ENCODE results near the gene NUFIP2.
"Not testable (repeated sequence)": the region's sequence is repeated elsewhere in the genome, so short reads cannot be mapped to it uniquely, and the experiment has no call there.

NUFIP2 gene

DNA sequence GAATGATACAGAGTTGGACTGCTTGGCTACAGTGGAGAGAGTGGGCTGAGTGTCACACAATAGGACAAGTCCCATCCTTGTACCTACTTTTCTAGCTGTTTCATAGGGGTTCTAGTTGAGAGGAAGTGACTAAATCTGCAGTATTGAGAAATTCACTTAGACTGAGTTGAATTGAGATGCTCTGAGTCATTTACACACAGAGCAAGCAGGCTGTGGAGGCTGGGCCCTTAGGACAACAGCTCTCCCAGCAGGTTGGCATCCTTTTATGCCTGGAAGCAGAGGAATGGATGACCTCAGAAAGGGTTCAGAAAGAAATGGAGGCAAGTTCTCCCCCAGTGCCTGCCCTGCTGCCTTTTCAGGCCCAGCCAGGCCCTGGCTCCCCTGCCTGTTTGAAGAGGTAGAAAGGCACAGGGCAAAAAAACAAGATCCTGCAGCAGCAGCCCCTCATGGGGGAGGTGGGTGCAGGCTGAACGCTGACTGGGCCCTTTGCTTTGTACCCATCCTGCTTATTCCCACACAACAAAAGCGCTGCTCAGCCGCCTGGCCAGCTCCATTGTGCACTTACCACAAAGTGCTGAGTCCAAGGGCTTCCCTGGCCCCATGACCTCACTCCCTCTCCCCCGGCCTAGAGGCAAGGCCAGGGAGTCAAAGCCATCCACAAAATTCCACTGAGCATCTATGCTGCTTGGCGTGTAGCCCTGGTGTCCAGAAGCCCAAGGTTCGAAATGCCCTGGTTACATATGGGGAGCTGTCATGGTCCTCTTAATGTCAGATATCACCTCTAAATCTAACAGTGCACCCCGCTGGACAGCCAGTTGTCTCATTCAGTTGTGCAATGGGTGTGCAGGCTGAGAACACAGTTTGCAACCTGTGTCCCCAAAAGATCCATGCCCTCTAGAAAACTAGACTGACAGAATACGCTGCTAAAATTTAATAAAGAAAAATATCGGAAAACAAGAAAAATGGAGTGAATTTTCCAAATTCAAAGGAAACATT is 52.7 kb downstream of the NUFIP2 start:
- peak overlapping the region; percentile 18 for H2AFZ ChIP-seq (ENCODE audit: low read depth, low read length)
- peak overlapping the region; percentile 9 for H3K4me3 ChIP-seq (ENCODE audit: low read length)
- H3K27me3 ChIP-seq (ENCODE audit: insufficient read depth, low read length): no peaks in the 10 kb centered on the region
- no peaks in the 10 kb centered on the region for H3K9me3 ChIP-seq (ENCODE audit: low read length)
- peaks cover 23% of the 10 kb centered on the region for H3K4me1 ChIP-seq (ENCODE audit: insufficient read depth, low read length)
- H3K36me3 ChIP-seq (ENCODE audit: insufficient read depth, low read length): no peaks in the 10 kb centered on the region

DNA sequence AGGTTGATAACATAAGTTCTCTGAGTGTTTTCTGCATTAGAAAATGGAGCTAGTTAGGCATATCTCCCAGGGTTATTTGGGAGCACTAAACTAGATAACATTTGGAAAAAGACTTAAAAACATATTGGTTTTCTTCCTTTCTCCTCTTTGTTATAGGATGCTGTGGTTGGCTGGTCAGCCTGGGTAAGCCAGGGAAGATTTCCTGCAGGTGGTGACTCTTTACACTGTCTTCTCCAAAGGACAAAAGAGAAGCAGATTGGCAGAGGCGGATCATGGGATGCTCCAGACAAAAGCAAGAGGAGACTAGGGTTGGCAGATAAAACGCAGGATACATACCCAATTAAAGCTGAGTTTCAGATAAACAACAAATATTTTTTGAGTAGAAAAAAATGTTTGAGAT is 53.5 kb downstream of the NUFIP2 start:
- no peaks in the 10 kb centered on the region for H3K27me3 ChIP-seq (ENCODE audit: insufficient read depth, low read length)
- H3K4me3 ChIP-seq (ENCODE audit: low read length): peak overlapping the region; percentile 9
- H2AFZ ChIP-seq (ENCODE audit: low read depth, low read length): peak overlapping the region; percentile 68
- no peaks in the 10 kb centered on the region for H3K36me3 ChIP-seq (ENCODE audit: insufficient read depth, low read length)
- H3K9me3 ChIP-seq (ENCODE audit: low read length): no peaks in the 10 kb centered on the region
- H3K4me1 ChIP-seq (ENCODE audit: insufficient read depth, low read length): peaks cover 21% of the 10 kb centered on the region

DNA sequence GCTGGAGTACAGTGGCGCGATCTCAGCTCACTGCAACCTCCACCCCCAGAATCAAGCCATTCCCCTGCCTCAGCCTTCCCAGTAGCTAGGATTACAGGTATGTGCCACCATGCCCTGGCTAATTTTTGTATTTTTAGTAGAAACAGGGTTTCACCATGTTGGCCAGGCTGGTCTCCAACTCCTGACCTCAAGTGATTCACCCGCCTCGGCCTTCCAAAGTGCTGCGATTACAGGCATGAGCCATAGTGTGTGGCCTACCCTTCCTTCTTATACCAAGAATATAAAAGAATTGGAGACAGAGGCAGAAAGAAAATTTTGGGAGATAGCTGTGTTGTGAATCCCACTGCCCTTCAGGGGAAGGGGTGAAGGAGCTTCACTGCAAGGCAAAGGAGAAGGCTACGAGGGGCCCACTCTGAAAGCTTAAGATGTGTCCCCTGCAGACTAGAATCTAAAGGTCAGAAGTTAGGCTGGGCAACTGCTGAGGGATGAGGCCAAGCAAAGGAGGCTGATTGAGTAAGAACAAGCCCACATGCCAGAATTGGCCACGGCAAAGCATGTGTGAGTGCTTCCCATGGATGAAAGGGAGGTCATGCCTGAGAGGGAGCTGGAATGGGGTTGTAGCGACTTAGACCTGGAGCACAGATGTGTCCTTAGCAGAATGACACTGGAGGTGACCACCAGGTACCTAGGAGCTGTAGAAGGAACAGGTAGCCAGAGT is 55.7 kb downstream of the NUFIP2 start:
- no peaks in the 10 kb centered on the region for H3K27me3 ChIP-seq (ENCODE audit: insufficient read depth, low read length)
- H2AFZ ChIP-seq (ENCODE audit: low read depth, low read length): no peak overlapping the region
- no peaks in the 10 kb centered on the region for H3K9me3 ChIP-seq (ENCODE audit: low read length)
- no peaks in the 10 kb centered on the region for H3K36me3 ChIP-seq (ENCODE audit: insufficient read depth, low read length)
- H3K4me3 ChIP-seq (ENCODE audit: low read length): no peak overlapping the region
- peaks cover 21% of the 10 kb centered on the region for H3K4me1 ChIP-seq (ENCODE audit: insufficient read depth, low read length)

DNA sequence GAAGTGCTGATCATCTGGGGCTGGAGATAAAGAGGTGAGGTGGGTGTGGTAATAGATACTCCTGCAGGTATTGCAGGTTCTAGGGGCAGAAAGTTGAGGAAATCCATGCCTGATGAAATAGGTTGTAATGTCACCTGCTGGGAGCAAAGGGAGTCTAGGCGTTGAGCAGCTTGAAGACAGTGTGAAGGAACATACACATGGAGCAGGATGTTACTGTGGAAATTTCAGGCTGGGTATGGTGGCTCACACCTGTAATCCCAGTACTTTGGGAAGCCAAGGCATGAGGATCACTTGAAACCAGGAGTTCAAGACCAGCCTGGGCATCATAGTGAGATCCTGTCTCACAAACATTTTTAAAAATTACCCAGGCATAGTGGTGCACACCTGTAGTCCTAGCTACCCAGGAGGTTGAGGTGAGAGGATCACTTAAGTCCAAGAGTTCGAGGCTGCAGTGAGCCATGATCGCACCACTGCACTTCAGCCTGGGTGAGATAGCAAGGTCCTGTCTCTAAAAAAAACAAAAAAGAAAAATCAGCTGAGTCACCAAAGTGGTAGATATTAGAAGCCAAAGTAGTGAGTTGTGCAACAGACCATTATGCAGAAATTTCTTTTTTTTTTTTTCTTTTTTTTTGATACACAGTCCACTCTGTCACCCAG is 56.3 kb downstream of the NUFIP2 start:
- peaks cover 21% of the 10 kb centered on the region for H3K4me1 ChIP-seq (ENCODE audit: insufficient read depth, low read length)
- H3K9me3 ChIP-seq (ENCODE audit: low read length): no peaks in the 10 kb centered on the region
- H2AFZ ChIP-seq (ENCODE audit: low read depth, low read length): no peak overlapping the region
- no peaks in the 10 kb centered on the region for H3K27me3 ChIP-seq (ENCODE audit: insufficient read depth, low read length)
- no peak overlapping the region for H3K4me3 ChIP-seq (ENCODE audit: low read length)
- H3K36me3 ChIP-seq (ENCODE audit: insufficient read depth, low read length): no peaks in the 10 kb centered on the region

DNA sequence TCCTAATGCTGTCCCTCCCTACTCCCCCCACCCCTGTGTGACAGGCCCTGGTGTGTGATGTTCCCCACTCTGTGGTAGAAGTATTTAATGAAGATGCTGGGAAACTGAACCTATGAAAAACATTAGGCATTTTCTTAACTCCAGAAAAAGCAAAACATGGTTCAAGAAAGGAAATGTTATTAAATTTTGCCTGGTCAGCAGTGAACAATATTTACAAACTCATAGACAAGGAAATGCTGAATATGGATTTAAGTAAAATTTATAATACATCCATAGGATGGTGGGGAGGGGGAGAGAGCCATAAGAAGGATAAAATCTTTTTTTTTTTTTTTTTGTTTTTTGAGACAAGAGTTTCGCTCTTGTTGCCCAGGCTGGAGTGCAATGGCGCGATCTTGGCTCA is 58.0 kb downstream of the NUFIP2 start:
- no peaks in the 10 kb centered on the region for H3K27me3 ChIP-seq (ENCODE audit: insufficient read depth, low read length)
- H3K4me3 ChIP-seq (ENCODE audit: low read length): no peak overlapping the region
- no peaks in the 10 kb centered on the region for H3K36me3 ChIP-seq (ENCODE audit: insufficient read depth, low read length)
- H2AFZ ChIP-seq (ENCODE audit: low read depth, low read length): no peak overlapping the region
- peaks cover 11% of the 10 kb centered on the region for H3K4me1 ChIP-seq (ENCODE audit: insufficient read depth, low read length)
- H3K9me3 ChIP-seq (ENCODE audit: low read length): no peaks in the 10 kb centered on the region

DNA sequence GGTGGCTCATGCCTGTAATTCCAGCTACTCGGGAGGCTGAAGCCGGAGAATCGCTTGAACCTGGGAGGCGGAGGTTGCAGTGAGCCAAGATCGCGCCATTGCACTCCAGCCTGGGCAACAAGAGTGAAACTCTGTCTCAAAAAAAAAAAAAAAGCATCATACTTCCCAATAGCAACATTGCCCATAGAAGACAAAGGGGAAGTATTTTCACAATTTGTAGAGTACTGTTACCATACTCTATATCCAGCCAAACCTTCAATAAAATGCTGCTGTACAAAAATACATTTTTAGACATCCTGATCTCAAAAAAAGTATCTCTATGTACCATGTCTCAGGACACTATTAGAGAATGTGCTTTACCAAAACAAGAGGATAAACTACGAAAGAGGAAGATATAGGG is 59.0 kb downstream of the NUFIP2 start:
- not testable (repeated sequence) for H3K4me1 ChIP-seq (ENCODE audit: insufficient read depth, low read length); H3K4me3 ChIP-seq (ENCODE audit: low read length); H3K9me3 ChIP-seq (ENCODE audit: low read length); H2AFZ ChIP-seq (ENCODE audit: low read depth, low read length); H3K36me3 ChIP-seq (ENCODE audit: insufficient read depth, low read length); H3K27me3 ChIP-seq (ENCODE audit: insufficient read depth, low read length)

DNA sequence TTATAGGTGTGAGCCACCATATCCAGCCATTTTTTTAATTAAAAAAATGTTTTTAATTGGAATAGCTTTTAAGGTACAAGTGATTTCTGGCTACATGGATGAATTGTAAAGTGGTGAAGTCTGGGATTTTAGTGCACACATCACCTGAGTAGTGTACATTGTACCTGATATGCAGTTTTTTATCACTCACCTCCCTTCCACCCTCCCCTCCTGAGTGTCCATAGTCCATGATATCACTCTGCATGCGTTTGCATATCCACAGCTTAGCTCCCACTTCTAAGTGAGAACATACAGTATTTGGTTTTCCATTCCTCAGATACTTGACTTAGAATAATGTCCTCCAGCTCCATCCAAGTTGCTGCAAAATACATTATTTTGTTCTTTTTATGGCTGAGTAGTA is 60.6 kb downstream of the NUFIP2 start:
- Histone ChIP-seq H2AFZ (ENCODE audit: low read depth, low read length) (no peak overlapping the region), H3K27me3 (ENCODE audit: insufficient read depth, low read length) (no peaks in the 10 kb centered on the region), H3K36me3 (ENCODE audit: insufficient read depth, low read length) (no peaks in the 10 kb centered on the region), H3K9me3 (ENCODE audit: low read length) (peaks cover 2% of the 10 kb centered on the region), H3K4me1 (ENCODE audit: insufficient read depth, low read length) (peaks cover under 1% of the 10 kb centered on the region), H3K4me3 (ENCODE audit: low read length) (no peak overlapping the region)

DNA sequence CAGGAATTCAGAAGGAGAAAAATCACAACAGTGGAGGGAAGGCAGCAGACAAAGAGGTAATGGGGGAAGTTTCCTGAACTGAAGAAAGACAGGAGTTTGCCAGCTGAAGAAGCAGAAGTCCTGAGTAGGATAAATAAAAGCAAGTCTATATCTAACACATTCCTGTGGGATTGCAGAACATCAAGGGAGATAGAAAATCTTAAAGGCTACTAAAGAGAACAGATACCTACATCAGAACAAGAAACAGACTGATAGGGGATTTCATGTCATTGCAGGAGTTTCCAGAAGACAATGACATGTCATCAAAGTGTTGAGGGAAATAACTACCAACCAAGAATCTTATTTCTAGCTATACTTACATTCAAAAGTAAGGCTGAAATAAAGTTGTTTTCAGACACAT is 68.6 kb downstream of the NUFIP2 start:
- no peaks in the 10 kb centered on the region for H3K36me3 ChIP-seq (ENCODE audit: insufficient read depth, low read length)
- no peaks in the 10 kb centered on the region for H3K27me3 ChIP-seq (ENCODE audit: insufficient read depth, low read length)
- no peak overlapping the region for H3K4me3 ChIP-seq (ENCODE audit: low read length)
- peaks cover 2% of the 10 kb centered on the region for H3K9me3 ChIP-seq (ENCODE audit: low read length)
- no peak overlapping the region for H2AFZ ChIP-seq (ENCODE audit: low read depth, low read length)
- H3K4me1 ChIP-seq (ENCODE audit: insufficient read depth, low read length): no peaks in the 10 kb centered on the region

DNA sequence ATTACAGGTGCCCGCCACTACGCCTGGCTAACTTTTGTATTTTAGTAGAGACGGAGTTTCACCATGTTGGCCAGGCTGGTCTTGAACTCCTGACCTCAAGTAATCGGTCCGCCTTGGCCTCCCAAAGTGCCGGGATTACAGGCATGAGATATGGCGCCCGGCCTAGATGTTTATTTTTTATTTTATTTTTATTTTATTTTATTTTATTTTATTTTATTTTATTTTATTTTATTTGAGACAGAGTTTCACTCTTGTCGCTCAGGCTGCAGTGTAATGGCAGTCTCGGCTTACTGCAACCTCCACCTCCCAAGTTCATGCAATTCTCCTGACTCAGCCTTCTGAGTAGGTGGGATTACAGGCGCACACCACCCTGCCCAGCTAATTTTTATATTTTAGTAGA is 72.6 kb downstream of the NUFIP2 start:
- not testable (repeated sequence) for H2AFZ ChIP-seq (ENCODE audit: low read depth, low read length); H3K36me3 ChIP-seq (ENCODE audit: insufficient read depth, low read length); H3K27me3 ChIP-seq (ENCODE audit: insufficient read depth, low read length); H3K4me3 ChIP-seq (ENCODE audit: low read length); H3K9me3 ChIP-seq (ENCODE audit: low read length); H3K4me1 ChIP-seq (ENCODE audit: insufficient read depth, low read length)

DNA sequence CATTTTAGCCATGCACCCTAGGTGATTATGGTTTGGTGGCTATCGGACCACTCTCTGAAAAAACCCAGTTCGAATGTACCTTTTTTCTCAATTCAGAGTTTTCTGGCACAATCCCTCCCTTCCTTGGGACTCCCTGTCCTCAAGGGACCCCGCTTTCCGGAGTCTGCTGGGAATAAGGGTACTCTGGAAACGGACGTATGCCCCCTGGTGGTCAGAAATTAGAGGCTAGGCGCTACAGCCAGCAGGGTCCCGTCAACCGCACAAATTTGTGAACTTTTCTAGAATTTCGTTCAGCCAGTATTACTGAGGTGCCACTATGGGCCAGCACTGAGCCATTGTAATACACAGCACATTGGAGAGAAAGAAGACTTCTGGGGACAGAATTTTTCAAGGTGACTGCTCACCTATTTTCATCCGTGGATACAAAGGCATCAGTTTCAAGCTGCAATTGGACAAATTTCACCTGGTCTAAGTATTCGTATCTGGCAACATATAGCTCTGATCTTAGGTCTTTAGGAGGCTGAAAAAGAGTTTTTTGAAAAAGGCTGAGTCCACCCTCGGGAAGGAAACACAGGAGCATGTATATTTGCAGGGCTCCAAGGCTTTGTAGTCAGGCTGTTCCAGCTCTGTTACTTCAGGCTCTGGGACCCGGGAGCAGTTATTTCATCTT is 74.4 kb downstream of the NUFIP2 start:
- Histone ChIP-seq H3K27me3 (ENCODE audit: insufficient read depth, low read length) (no peaks in the 10 kb centered on the region), H3K9me3 (ENCODE audit: low read length) (no peaks in the 10 kb centered on the region), H3K4me1 (ENCODE audit: insufficient read depth, low read length) (peaks cover 5% of the 10 kb centered on the region), H3K36me3 (ENCODE audit: insufficient read depth, low read length) (no peaks in the 10 kb centered on the region), H2AFZ (ENCODE audit: low read depth, low read length) (no peak overlapping the region), H3K4me3 (ENCODE audit: low read length) (no peak overlapping the region)

DNA sequence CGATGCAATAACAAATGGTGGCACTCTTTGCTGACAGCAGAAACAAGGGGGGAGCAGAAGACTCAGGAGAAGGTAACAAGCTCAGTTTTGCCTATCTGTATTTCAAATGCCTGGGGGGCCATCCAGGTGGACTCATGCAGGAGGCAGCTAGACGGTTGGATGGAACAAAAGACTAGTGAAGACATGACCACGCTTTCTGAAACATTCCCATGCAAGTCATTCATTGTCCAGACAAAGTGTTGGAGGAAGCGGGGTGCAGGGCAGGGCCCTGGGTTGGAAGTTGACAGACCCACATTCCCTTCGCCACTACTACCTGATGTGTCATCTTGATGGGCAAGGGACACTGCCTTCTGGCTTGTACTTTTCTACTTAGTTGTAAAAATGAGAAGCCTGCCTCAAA is 77.1 kb downstream of the NUFIP2 start:
- no peaks in the 10 kb centered on the region for H3K9me3 ChIP-seq (ENCODE audit: low read length)
- no peaks in the 10 kb centered on the region for H3K36me3 ChIP-seq (ENCODE audit: insufficient read depth, low read length)
- H3K4me3 ChIP-seq (ENCODE audit: low read length): no peak overlapping the region
- H3K4me1 ChIP-seq (ENCODE audit: insufficient read depth, low read length): peaks cover 5% of the 10 kb centered on the region
- no peak overlapping the region for H2AFZ ChIP-seq (ENCODE audit: low read depth, low read length)
- H3K27me3 ChIP-seq (ENCODE audit: insufficient read depth, low read length): no peaks in the 10 kb centered on the region

DNA sequence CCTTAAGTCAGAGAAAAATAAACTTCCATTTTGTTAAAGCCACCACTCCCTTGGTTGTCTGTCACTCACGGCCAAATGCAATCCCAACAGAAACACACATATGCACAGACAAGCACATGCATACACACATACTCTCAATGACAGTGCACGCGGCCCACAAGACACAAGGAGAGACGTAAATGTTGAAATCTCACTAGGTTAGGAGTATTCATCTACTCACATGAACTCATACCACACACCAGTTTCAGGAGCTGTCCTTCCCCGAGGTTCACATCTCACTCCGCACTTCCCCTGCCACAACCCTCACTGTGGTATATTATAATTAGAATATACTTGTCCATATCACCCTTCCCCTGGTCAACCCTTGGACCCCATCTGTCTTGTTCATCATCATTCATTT is 77.8 kb downstream of the NUFIP2 start:
- no peak overlapping the region for H3K4me3 ChIP-seq (ENCODE audit: low read length)
- no peaks in the 10 kb centered on the region for H3K27me3 ChIP-seq (ENCODE audit: insufficient read depth, low read length)
- H3K9me3 ChIP-seq (ENCODE audit: low read length): no peaks in the 10 kb centered on the region
- no peaks in the 10 kb centered on the region for H3K36me3 ChIP-seq (ENCODE audit: insufficient read depth, low read length)
- no peak overlapping the region for H2AFZ ChIP-seq (ENCODE audit: low read depth, low read length)
- H3K4me1 ChIP-seq (ENCODE audit: insufficient read depth, low read length): peaks cover 5% of the 10 kb centered on the region

DNA sequence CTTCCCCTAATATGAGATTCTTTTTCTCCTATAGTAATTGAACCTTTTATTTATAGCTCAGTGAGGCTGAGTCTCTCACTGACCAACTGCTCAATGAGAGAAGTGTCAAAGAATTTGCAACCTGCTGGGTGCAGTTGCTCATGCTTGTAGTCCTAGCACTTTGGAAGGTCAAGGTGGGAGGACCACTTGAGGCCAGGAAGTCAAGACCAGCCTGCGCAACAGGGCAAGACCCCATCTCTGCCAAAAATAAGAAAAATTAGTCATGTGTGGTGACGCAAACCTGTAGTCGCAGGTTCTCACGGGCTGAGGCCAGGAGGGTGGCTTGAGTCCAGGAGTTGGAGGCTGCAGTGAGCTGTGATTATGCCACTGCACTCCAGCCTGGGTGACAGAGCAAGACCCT is 78.2 kb downstream of the NUFIP2 start:
- Histone ChIP-seq H3K4me1 (ENCODE audit: insufficient read depth, low read length) (peaks cover 5% of the 10 kb centered on the region), H3K4me3 (ENCODE audit: low read length) (no peak overlapping the region), H2AFZ (ENCODE audit: low read depth, low read length) (no peak overlapping the region), H3K9me3 (ENCODE audit: low read length) (no peaks in the 10 kb centered on the region), H3K27me3 (ENCODE audit: insufficient read depth, low read length) (no peaks in the 10 kb centered on the region), H3K36me3 (ENCODE audit: insufficient read depth, low read length) (no peaks in the 10 kb centered on the region)

Data from neuron (in vitro differentiated cells).